Stromal cell of bone marrow (primary cell): ENCODE data around the gene MAP1B.

ENCODE experiments used
- DNase-seq: peaks from one replicate; pipeline ENCODE4 v3.0.0-alpha.2; 2012; ENCODE audit warnings: low read depth

The MAP1B gene

GRCh38 chr5:72194846-72195245, 87.6 kb downstream of the MAP1B start:
- DNase-seq, result no peak

GRCh38 chr5:72195581-72195980, 88.3 kb downstream of the MAP1B start:
- no peak for DNase-seq

DNA sequence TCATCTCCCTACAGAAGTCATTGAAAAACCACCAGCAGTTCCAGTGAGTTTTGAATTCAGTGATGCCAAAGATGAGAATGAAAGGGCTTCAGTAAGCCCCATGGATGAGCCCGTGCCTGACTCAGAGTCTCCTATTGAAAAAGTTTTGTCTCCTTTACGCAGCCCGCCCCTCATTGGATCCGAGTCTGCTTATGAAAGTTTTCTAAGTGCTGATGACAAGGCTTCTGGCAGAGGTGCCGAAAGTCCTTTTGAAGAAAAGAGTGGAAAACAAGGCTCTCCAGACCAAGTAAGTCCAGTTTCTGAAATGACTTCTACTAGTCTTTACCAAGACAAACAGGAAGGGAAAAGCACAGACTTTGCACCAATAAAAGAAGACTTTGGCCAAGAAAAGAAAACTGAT, 90.1 kb downstream of the MAP1B start:
- DNase-seq, result no peak

- no peak for DNase-seq
Observed at GRCh38 chr5:72199681-72200080, 92.4 kb downstream of the MAP1B start.

- DNase-seq, result no peak
Observed at GRCh38 chr5:72202331-72202825, 95.1 kb downstream of the MAP1B start.

DNA sequence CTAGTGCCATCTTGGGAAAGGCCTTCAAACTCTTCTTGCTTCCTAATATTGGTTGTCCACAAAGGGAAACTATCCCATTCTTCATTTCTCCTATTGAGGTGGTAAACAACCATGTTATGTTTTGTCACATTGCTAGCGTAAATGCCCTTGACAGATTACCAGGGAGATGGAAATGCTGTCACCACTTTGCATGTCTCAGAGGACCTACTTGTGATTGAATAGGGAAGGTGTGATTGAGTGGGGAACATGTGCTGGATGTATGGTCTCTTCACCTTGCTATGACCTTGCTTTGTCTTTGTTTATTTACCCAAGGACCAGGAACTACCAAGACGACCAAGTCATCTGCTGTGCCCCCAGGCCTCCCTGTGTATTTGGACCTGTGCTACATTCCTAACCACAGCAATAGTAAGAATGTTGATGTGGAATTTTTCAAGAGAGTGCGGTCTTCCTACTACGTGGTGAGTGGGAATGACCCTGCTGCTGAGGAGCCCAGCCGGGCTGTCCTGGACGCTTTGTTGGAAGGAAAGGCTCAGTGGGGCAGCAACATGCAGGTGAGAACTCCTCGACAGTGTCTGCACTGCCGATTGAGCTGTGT, 96.1 kb downstream of the MAP1B start:
- no peak for DNase-seq

- peak; percentile 20 for DNase-seq
Observed at GRCh38 chr5:72204946-72205345, 97.7 kb downstream of the MAP1B start.

DNA sequence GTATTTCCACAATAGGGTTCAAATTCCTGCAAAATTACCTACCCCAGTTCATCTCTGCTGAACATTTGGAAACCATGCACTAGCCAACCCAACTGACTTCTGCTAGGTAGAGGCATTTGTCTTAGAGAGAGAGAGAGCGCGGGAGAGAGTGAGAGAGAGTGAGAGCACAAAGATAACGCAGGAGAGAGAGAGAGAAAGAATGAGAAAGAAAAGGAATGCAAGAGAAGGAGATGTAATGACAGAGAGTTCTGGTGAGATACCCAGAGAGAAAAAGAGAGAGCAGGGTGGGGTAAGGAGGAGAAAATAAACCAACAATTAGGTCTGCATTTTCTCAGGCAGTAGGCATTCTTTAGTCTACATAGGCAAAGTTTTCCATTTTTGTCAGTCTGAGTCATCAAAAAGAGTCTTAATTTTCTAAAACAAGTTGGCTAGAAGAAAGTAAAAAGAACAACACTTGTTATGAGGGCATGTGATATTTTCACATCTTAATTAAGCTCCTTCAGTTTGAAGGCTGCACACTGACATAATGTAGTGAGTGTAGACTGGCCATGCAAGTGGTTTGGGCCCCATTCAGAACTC, 98.2 kb downstream of the MAP1B start:
- peak; percentile 9 for DNase-seq

GRCh38 chr5:72206160-72206559, 98.9 kb downstream of the MAP1B start:
- no peak for DNase-seq

- no peak for DNase-seq
Observed at GRCh38 chr5:72206994-72207393, 99.7 kb downstream of the MAP1B start.

- DNase-seq, result no peak
Observed at GRCh38 chr5:72208324-72208926, 101.2 kb downstream of the MAP1B start.

DNA sequence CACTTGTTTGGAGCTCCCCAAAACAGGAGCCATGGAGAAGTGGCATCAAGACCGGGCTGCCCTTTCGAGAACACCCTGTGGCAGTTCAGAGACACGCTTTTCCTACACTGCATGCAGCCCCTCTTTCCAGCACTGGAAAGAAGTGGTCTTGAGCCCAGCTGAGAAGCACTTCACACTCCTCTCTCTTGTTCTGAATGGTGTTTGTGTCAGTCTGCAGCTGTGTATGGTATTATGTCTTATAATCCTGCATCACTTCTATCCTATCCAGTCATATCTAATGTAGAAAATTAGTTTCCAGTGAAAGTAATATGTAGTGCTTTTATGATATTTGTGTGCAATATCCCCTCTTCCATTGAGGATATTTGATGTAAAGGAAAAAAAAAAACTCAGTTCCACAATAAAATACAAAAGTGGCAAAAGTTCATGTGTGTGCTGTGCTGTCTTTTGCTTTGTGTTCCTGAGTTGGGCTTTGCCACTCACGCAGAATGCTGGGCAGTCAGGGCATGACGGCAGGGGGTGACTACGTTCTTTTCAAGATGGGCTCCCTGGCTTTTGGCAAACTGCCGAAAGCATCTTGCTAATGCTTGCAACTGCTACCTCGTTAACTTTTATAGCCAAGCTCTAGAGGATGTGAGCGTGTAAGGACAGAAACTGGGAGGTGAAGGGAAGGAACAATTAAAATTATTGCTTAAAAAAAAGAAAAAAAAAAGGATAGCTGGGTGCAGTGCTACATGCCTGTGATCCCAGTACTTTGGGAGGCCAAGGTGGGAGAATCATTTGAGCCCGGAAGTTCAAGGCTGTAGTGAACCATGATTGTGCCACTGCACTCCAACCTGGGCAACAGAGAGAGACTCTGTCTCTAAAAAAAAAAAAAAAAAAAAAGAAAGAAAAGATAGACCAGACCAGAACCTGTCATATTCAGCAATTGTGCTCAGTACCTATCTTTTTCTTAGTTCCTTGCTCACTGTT, 102.2 kb downstream of the MAP1B start:
- DNase-seq, result no peak

DNA sequence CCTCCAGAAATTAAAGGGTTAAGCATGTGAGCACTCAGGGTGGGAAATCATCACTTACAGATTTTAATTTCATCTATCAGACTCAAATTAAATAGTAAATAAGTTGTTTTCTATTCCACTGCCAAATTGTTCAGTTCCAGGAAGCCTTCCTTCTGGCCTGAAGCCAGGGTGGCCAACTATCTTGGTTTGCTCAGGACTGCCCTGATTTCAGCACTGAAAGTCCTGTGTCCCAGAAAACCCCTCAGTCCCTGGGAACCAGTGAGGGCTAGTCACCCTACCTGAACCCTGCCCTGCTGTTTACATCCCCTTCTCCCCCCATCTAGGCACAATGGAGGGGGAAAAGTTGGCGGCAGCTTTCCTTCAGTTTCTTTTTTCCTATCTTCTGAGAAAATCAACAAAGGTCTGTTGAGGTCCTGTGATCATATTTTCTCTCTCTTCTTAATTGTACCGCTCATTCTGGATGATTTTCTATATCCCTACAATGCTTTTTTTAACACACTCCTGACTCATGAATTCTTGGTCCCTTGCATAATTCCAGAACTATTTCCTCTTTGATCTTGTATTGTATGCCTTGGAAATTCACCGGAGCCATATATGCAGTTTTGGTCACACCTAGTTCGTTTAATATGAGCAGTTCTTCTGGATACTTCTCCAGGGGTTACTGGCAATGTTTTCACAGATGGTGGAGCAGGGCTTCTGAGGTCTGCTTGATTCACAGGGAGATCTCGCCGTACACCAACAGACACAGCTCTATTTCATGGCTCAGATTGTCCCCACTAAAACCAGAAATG, 103.8 kb downstream of the MAP1B start:
- DNase-seq, result peak; percentile 41

DNA sequence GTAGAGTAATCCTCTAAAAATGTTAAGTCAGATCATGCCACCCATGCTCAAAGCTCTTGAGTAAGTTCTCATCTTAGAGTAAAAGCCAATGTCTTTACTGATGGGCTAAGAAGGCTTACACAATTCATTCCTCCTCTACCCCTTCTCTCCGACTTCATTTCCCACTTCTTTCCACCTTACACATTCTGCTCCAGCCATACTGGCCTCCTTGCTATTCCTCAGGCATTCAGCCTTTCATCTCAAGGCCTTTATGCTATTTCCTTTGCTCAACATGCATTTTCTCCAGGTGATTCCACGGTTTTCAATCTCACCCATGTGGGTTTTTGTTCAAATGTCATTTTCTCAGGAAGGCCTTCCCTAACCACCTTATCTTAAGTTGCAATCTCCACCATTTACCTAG, 104.9 kb downstream of the MAP1B start:
- DNase-seq, result no peak

DNA sequence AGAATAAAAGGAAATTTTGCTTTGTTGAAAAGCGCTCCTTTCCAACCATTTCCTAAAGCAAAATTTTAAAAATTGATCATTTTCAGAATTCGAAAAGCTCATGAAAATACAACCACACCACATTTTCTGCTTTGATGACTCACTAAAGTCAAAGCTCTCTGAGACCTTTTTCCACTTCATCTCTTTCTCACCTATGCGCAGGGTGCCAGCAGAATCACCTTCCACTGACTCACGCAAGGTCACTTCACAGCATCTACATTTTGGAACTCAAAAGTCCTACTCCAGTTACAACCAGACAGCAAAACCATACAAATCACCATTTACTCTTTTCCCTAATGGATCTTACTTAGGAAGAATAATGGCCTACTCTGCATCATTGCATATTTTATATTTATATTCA, 106.2 kb downstream of the MAP1B start:
- DNase-seq, result no peak

- no peak for DNase-seq
Observed at GRCh38 chr5:72214168-72214567, 106.9 kb downstream of the MAP1B start.

DNA sequence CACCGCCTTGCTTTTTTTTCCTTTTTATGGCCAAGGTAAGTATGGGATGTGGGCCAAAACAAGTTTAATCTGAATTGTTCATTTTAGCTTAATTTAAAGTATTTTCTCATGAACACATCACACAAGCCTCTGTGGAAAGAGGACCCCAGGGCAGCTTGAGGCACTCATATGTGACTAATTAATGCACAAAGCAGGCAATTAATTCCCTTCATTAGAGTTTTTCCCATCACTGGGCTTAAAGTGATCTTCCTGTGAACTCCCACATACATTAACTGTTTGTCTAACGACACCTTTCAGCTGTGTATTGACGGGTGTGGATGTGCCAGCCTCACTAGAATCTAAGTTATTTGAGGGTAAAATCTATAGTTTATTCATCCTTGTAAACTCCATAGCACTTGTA, 109.5 kb downstream of the MAP1B start:
- no peak for DNase-seq

DNA sequence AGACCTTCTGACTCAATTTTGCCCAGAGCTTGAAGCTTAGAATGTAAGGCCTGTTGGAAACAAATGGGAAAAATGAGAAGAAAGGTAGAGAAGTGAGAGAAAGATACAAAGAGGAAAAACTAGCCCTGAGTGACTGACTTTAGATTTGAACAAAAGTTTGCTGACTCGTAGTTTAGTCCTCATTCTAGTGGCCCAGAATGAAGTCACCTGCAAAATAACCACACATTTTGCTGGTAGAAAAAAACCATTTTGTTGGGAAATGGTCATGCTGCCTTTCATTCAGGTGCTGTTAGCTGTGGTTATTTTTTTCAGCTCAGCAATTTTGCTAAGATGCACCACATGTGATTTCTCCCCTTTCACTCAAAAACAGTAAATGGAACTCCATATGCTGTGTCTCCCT, 113.8 kb downstream of the MAP1B start:
- no peak for DNase-seq

DNA sequence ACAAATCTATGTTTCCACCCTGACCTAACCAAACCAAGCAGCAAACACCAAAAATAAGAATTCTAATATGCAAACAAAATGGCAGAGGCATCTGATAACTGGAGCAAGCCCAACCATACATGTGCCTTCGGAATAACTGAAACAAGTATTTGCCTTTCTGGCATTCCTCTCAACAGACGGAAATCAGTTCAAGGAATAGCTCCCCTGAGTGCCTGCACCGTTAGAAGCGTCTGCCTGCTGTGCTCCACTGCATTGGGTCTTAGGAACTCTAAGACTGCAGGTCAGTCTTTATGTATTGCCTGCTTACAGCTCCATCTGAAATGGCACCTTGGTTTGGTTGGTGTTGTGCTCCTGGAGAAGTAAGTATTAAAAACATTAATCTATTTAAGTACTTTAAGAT, 114.3 kb downstream of the MAP1B start:
- DNase-seq, result no peak

GRCh38 chr5:72222521-72222920, 115.2 kb downstream of the MAP1B start:
- no peak for DNase-seq

GRCh38 chr5:72223371-72223770, 116.1 kb downstream of the MAP1B start:
- DNase-seq, result no peak

- no peak for DNase-seq
Observed at GRCh38 chr5:72224946-72225463, 117.7 kb downstream of the MAP1B start.
